HS-5 (cell line): ENCODE data around the gene MROH7.

Experiments used
- DNase-seq: peaks from one replicate; pipeline ENCODE4 v3.0.0-alpha.2; 2012; ENCODE audit warnings: low read depth

MROH7 gene

DNA sequence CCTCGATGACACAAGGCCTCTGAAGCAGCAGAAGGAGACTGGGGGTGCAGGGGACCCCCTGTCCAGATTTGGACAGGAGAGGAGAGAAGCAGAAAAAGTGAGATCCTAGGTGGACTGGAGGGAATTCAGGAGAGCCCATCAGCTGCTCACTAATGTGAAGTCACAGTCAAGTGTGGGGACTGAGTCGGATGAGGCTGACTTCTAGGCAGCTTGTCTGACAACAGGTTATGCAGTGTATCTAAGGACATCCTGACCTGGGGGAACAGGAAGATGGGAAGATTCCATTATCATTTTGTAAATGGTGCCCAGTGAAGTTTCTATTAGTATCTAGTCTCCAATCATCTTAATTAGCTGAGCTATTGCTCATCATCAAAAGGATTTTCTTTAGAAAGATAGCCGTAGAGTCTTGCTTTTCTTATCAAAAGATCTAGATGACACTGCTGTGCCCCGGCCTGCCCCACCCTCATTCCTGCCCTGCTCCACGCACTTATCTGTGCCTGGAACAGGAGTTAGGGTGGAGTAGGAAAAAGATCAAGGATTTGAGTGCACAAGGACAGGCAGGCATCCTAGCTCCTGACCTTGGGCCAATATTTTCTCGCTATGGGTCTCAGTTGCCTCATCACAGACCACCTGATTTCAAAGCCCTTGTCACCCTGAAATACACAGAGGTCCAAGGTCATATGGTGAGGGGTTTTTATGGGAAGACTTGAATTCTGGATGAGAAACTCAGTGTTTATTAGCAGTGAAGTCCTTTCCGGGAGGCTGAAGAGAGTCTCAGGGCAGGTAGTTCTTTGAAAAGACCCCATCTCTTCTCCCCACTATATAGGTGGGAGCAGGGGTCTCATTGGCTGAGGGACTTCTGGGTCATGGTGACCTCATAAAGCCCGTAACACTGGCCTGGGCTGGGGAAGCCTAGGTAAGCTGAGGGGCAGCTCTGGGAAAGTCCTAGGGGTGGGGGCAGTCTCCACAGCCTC lies at the start of gene MROH7:
Gene MROH7 (plus strand): TSS at position 924 of the 974 bp plus-strand sequence. CDS start 11,141 bp downstream, outside the sequence.
- no peak for DNase-seq

- no peak for DNase-seq
Observed at GRCh38 chr1:54593571-54594160, 47.9 kb upstream of the MROH7 start.

DNA sequence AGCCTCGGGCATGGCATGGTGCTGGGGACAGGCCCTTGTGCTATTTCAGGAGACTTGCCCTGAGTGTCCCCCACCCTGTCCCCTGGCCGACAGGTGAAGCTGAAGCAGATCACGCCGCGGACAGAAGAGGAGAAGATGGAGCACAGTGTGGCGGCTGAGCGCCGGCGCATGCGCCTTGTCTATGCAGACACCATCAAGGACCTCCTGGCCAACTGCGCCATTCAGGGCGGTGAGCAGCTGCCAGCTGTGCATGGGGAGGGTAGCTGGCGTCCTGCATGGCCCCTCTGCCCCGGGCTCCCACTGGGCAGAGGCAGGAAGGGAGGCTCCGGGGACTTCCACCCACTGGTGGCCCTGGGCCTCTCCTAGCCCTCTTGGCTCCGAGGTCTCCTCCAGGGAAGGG lies 47.1 kb upstream of the MROH7 start:
- DNase-seq: no peak

DNA sequence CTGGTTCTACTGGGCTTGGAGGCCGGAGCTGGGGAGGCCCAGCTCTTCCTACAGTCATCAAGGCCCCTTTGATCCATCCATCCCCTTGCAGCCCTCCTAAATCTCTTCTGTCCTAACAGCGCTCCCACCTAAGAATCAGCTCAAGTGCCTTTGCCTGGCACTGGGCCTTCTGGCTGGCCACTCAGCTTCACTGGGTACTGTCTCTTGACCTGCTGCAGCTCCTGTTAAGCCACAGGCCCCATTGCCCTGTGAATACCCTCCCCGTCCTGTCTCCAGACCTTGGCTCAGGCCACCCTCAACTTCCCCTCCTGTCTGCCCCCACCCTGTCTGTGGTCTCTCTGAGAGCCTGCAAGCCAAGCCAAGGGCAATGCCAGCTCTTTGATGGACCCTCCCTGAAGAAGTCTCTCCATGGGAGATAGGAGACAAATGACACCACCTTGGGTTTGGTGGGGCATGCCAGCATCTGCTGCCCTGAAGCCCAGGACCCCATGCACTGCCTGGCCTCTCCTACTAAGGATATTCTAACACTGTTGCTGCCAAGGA lies 45.6 kb upstream of the MROH7 start:
- no peak for DNase-seq

- no peak for DNase-seq
Observed at GRCh38 chr1:54596756-54597155, 44.8 kb upstream of the MROH7 start.

GRCh38 chr1:54597455-54598030 lies 44.0 kb upstream of the MROH7 start:
- DNase-seq: no peak

- no peak for DNase-seq
Observed at GRCh38 chr1:54599211-54599823, 42.3 kb upstream of the MROH7 start.

- no peak for DNase-seq
Observed at GRCh38 chr1:54600947-54601721, 40.5 kb upstream of the MROH7 start.

DNA sequence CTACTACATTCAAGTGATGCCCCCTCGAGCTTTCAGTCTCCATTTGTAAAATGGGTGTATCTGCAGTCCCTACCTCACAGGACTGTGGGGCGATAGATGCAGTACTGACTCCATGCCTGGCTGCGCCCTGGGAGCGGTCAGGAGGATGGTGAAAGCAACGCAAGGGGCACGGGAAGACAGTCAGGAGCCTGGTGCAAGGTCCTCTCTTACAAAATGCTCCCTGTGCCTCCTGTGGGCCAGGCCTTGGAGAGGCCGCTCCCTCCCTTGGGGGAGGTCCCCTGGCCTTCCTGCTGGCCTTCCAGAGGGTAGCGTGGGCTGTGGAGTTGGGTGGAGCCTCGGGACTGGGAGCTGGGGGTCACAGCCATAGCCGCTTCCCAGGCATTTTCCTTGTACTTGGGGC lies 39.9 kb upstream of the MROH7 start:
- DNase-seq: no peak

GRCh38 chr1:54602554-54602953 lies 39.0 kb upstream of the MROH7 start:
- no peak for DNase-seq

GRCh38 chr1:54603241-54603640 lies 38.3 kb upstream of the MROH7 start:
- no peak for DNase-seq

- no peak for DNase-seq
Observed at GRCh38 chr1:54604051-54604450, 37.5 kb upstream of the MROH7 start.

DNA sequence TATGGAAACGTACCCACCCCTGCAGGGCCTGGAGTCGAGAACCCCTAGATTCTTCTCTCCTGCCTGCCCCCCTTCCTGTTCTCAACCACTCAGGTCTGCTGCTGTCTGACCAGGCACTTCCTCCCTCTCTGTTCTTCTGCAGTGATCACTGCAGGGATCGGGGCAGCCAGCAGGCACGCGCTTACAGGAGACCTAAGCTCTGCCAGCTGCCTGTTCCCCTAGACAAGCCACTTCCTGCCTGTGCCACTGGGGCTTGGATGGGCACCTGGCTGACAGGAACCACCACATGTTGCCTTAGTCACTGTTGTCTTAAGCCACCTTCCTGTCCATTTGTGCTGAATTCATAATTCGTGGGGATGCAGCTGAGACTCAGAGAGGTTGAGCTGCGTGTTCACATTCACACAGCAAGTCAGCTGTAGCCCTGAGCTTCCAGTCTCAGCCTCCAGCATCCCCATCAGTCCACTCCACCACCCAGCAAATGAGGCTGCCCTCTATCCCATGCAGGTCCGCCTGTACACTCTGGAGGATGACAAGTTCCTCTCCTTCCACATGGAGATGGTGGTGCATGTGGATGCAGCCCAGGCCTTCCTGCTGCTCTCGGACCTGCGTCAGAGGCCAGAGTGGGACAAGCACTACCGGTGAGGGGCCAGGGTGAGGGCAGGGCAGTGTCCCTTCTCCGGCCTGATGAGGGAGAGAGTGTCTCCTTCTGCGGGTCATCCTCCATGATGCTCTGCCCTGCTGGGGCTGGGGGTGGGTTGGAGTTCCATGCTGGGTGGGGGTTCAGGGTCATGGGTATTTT lies 36.8 kb upstream of the MROH7 start:
- no peak for DNase-seq

DNA sequence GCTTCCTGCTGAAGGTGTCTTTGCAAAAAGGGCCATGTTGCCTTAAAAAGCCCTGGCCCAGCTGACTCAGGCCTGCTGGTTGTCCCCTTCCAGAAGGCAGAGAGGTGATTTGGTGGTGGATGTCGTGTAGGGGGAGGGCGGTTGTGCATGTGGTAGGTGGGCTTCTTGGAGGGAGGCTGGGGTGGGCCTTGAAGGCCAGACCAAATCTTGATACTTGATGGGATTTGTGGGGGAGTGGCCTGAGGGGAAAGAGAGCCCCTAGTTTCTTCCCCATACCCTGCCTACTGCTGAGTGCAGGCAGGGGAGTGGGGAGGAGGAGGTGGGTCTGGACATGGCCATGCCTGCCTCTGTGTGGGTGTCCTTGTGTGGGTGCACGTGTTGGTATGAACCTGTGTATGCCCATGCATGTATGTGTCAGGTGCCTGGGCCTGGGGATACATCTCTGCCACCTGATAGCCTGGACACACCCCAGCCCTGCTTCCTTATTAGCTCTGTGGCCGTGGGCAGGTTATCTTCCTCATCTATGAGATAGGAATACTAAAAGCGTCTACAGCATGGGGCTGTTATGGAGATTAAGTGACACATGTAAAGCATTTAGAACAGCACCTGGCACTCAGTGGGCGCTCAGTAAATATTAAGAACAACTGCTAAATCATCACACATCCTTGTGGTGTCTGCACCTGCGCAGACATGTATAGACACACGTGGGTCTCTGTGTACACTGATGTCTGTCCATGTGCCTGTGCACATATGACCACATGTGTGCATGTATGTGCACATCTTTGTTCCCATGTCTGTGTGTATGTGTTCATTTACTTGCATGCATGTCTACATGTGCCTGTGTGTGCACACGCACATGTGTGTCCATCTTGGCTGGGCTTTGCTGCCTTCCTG lies 35.2 kb upstream of the MROH7 start:
- DNase-seq: no peak

DNA sequence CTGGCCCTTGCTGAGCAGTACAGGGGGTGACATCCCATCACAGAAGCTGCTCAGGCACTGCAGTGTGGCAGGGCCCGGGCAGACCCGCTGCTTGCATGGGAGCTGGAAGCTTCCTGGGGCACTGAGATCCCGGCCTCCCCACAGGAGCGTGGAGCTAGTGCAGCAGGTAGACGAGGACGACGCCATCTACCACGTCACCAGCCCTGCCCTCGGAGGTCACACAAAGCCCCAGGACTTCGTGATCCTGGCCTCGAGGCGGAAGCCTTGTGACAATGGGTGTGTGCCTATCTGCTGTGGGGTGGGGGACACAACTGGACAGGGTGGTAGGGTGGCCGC lies 34.6 kb upstream of the MROH7 start:
- no peak for DNase-seq

DNA sequence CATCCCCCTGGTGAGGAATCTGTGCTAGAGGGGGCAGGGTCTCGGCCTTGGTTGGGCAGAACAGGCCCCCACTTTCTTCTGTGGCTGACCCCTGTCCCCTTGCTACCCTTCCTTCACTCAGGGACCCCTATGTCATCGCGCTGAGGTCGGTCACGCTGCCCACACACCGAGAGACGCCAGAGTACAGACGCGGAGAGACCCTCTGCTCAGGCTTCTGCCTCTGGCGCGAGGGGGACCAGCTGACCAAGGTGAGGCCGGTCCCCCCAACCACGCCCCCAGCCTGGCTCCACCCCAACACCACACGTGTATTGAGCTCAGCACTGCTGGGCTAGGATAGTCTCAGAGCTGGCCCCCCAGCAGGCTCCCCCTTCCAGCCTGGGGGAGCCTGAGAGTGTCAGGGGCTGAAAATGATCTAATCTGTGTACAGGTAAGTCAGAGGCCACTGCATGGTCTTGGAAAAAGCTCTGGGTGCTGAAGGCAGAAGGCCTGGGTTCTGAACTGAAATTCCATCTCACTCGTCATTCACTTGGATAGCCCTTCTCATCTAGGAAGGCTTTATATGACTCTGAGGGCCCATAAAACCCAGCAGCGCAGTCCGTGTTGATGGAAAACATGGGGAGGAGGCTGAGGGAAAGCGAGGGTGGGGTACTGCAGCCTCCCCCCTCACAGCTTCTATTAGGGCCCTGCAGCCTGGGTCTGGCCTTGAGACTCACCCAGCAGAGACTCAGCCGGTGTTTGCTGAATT lies 33.6 kb upstream of the MROH7 start:
- DNase-seq: no peak

- DNase-seq: no peak
Observed at GRCh38 chr1:54608566-54609230, 32.9 kb upstream of the MROH7 start.

DNA sequence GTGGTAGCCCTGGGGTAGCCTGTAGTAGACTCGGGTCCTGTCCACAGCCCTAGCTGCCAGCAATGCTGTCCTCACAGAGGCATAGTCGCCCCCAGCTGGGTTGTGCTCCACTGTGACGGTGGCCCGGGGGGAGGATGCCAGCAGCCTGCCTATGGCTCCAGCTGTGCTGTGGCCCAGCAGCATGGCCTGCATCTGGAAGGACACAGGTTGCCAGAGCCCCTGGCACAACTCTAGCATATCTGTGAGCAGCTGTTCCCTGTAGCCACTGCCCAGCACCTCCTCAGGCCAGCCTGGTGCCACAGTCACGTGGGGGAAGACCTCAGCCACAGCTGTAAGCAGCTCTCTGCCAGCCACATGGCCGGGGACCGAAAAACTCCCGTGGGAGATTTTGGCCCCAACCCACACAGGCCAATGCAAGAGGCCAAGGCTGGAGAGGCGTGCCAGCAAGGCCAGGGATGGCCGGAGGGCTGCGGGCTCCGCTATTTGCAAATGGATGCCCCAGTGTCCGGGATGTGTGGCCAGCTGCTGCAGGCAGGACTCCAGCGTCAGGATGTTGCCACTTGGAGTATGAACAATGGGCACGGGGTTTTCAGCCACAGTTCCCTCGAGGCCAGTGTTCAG lies 32.2 kb upstream of the MROH7 start:
- DNase-seq: no peak
